Neural crest cell (in vitro differentiated cells): ENCODE results near the gene PABPC1L. TPM values are rescaled to one million over a fixed set of nuclear protein-coding genes. Genes with fewer than 3 reads are reported as not detected.
A peak's percentile ranks its signal among the peaks of the same experiment; 100 is the strongest.

Experiments used
- DNase-seq: peaks from one replicate; pipeline ENCODE4 v3.0.0; 2021; ENCODE audit warnings: low read depth, mixed read lengths, low spot score
- H3K27ac Mint-ChIP-seq: one replicate; pipeline ENCODE4 v1.8.0; 2021; ENCODE audit warnings: mild to moderate bottlenecking, mixed read lengths; ENCODE audit not compliant: unreplicated experiment
- H3K27me3 Mint-ChIP-seq: 2 replicates; pipeline ENCODE4 v1.8.0; 2021; ENCODE audit warnings: low read depth, mild to moderate bottlenecking, mixed read lengths
- H3K36me3 Mint-ChIP-seq: 2 replicates; pipeline ENCODE4 v1.8.0; 2021; ENCODE audit warnings: low read depth, mild to moderate bottlenecking, mixed read lengths
- H3K4me1 Mint-ChIP-seq: 2 replicates; pipeline ENCODE4 v1.8.0; 2021; ENCODE audit warnings: mixed read lengths
- H3K4me3 Mint-ChIP-seq: one replicate; pipeline ENCODE4 v1.8.0; 2021; ENCODE audit warnings: mild to moderate bottlenecking, mixed read lengths
- H3K9me3 Mint-ChIP-seq: 2 replicates; pipeline ENCODE4 v1.8.0; 2021; ENCODE audit warnings: mixed read lengths
- CTCF ChIP-seq: fragments of 200-600 bp; sonication (generic); conservative IDR thresholded peaks from 2 replicates; pipeline ENCODE4 v1.5.0; 2021; ENCODE audit warnings: antibody characterized with exemption, mild to moderate bottlenecking
- total RNA-seq: library from RNA; stranded (reverse); gene quantifications from 2 replicates; pipeline ENCODE4 v1.2.1, GENCODE V29; 2021

PABPC1L gene
- total RNA-seq, 1 donor from 2014 or later = 78.6 TPM

- DNase-seq = no peak
- Mint-ChIP-seq H3K27ac (peak overlapping the region; percentile 96), H3K4me3 (peak overlapping the region; percentile 98), H3K36me3 (no peaks in the 10 kb centered on the region), H3K27me3 (no peaks in the 10 kb centered on the region), H3K9me3 (no peaks in the 10 kb centered on the region), H3K4me1 (peaks cover 46% of the 10 kb centered on the region)
- TF ChIP-seq CTCF = no peak
Measured at GRCh38 chr20:44886266-44886651, 23.6 kb upstream of the PABPC1L start.

- TF ChIP-seq CTCF = no peak
- no peaks in the 10 kb centered on the region for H3K27me3 Mint-ChIP-seq
- peak overlapping the region; percentile 96 for H3K27ac Mint-ChIP-seq
- peak overlapping the region; percentile 98 for H3K4me3 Mint-ChIP-seq
- no peak for DNase-seq
- no peaks in the 10 kb centered on the region for H3K36me3 Mint-ChIP-seq
- H3K4me1 Mint-ChIP-seq = peaks cover 46% of the 10 kb centered on the region
- no peaks in the 10 kb centered on the region for H3K9me3 Mint-ChIP-seq
Measured at GRCh38 chr20:44886828-44887227, 23.0 kb upstream of the PABPC1L start.

- Mint-ChIP-seq H3K9me3 (no peaks in the 10 kb centered on the region), H3K27me3 (no peaks in the 10 kb centered on the region), H3K4me1 (peaks cover 46% of the 10 kb centered on the region), H3K4me3 (peak overlapping the region; percentile 98), H3K27ac (no peak overlapping the region), H3K36me3 (no peaks in the 10 kb centered on the region)
- DNase-seq = no peak
- no peak for TF ChIP-seq CTCF
Measured at GRCh38 chr20:44887466-44887865, 22.4 kb upstream of the PABPC1L start.

GRCh38 chr20:44888226-44889103 lies 21.4 kb upstream of the PABPC1L start:
- Mint-ChIP-seq H3K27ac (no peak overlapping the region), H3K4me3 (peak overlapping the region; percentile 98), H3K36me3 (no peaks in the 10 kb centered on the region), H3K9me3 (no peaks in the 10 kb centered on the region), H3K4me1 (peaks cover 46% of the 10 kb centered on the region), H3K27me3 (no peaks in the 10 kb centered on the region)
- no peak for DNase-seq
- peak; percentile 66 for TF ChIP-seq CTCF

- no peak for TF ChIP-seq CTCF
- H3K27ac Mint-ChIP-seq = no peak overlapping the region
- H3K4me1 Mint-ChIP-seq = peaks cover 33% of the 10 kb centered on the region
- no peaks in the 10 kb centered on the region for H3K27me3 Mint-ChIP-seq
- no peak overlapping the region for H3K4me3 Mint-ChIP-seq
- no peak for DNase-seq
- no peaks in the 10 kb centered on the region for H3K9me3 Mint-ChIP-seq
- no peaks in the 10 kb centered on the region for H3K36me3 Mint-ChIP-seq
Measured at GRCh38 chr20:44891826-44892225, 18.0 kb upstream of the PABPC1L start.
